ENCODE measurements around the gene MRPL40.

DNA sequence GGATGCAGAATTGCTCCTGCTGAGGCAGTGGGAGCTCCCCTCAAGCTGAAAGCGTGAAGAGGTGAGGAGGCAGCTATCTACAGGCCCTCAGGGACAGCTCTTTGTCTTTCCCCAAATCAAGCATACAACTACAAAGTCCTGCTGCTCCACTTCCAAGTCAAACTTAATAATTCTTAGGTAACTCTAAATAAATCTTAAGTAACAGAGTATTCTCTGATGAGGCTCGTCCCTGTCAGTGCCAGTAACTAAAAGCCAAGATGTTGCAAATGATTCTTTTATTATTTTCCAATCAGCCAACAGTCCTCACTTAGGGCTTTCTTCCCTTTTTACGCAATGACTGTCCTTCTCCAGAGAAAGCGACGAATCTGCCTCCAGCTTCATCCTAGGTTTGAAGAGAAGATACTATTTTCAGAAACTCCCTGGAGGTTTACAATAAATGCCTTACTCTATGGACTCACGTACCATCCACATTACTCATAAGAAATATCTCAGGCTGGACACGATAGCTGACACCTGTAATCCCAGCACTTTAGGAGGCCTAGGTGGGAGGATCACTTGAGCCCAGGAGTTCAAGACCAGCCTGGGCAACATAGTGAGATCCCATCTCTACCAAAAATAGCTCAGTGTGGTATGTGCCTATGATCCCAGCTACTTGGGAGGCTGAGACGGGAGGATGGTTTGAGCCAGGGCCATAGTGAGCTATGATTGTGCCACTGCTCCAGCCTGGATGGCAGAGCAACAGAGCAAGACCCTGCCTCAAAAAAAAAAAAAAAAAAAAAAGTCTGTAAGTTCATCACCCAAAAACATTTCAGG lies 18.2 kb downstream of the MRPL40 start:
- TF ChIP-seq SMC3 (conservative IDR thresholded peaks at IDR 0.05; ENCODE audit: poor library complexity) (no peak), MXI1 (conservative IDR thresholded peaks at IDR 0.05; ENCODE audit: poor library complexity, severe bottlenecking) (no peak)
- TF ChIP-seq, protein P1, sequence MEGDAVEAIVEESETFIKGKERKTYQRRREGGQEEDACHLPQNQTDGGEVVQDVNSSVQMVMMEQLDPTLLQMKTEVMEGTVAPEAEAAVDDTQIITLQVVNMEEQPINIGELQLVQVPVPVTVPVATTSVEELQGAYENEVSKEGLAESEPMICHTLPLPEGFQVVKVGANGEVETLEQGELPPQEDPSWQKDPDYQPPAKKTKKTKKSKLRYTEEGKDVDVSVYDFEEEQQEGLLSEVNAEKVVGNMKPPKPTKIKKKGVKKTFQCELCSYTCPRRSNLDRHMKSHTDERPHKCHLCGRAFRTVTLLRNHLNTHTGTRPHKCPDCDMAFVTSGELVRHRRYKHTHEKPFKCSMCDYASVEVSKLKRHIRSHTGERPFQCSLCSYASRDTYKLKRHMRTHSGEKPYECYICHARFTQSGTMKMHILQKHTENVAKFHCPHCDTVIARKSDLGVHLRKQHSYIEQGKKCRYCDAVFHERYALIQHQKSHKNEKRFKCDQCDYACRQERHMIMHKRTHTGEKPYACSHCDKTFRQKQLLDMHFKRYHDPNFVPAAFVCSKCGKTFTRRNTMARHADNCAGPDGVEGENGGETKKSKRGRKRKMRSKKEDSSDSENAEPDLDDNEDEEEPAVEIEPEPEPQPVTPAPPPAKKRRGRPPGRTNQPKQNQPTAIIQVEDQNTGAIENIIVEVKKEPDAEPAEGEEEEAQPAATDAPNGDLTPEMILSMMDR (IDR thresholded peaks at IDR 0.05; ENCODE audit: poor library complexity, severe bottlenecking) = no peak
